ENCODE measurements around the gene TAT.

TAT gene

DNA sequence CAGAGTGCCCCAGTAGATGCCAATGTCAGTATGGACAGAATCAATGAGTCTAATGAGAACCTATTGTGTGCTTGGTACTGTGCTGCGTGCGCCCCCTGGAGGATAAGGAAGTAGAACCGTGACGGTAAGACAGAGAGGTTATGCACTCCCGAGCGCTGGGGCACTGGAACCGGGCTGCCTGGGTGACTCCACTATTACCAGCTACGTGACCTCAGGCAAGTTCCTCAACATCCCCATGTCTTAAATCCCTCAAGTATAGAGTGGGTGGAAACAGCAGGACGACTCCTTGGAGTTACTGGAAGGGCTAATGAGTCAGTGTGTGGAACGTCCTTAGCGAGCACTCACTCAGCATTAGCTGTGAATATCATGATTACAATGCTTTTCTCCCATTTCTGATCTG, 34.5 kb downstream of the TAT start:
- peak; percentile 15 for DNase-seq (ENCODE audit: low spot score)

DNA sequence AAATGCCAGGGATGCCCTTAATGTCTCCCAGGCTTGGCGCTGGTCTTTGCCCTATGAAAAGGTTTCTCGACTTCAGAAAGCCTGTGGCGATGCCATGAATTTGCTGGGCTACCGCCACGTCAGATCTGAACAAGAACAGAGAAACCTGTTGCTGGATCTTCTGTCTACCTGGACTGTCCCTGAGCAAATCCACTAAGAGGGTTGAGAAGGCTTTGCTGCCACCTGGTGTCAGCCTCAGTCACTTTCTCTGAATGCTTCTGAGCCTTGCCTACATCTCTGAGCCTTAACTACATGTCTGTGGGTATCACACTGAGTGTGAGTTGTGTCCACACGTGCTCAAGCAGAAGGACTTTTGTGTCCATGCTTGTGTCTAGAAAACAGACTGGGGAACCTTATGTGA, 39.2 kb downstream of the TAT start:
- DNase-seq (ENCODE audit: low spot score), result peak; percentile 25

DNA sequence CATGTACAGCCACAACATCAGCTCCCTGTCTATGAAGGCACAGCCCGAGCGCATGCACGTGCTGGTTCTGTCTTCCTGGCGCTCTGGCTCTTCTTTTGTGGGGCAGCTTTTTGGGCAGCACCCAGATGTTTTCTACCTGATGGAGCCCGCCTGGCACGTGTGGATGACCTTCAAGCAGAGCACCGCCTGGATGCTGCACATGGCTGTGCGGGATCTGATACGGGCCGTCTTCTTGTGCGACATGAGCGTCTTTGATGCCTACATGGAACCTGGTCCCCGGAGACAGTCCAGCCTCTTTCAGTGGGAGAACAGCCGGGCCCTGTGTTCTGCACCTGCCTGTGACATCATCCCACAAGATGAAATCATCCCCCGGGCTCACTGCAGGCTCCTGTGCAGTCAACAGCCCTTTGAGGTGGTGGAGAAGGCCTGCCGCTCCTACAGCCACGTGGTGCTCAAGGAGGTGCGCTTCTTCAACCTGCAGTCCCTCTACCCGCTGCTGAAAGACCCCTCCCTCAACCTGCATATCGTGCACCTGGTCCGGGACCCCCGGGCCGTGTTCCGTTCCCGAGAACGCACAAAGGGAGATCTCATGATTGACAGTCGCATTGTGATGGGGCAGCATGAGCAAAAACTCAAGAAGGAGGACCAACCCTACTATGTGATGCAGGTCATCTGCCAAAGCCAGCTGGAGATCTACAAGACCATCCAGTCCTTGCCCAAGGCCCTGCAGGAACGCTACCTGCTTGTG, 40.0 kb downstream of the TAT start:
- DNase-seq (ENCODE audit: low spot score), result no peak

DNA sequence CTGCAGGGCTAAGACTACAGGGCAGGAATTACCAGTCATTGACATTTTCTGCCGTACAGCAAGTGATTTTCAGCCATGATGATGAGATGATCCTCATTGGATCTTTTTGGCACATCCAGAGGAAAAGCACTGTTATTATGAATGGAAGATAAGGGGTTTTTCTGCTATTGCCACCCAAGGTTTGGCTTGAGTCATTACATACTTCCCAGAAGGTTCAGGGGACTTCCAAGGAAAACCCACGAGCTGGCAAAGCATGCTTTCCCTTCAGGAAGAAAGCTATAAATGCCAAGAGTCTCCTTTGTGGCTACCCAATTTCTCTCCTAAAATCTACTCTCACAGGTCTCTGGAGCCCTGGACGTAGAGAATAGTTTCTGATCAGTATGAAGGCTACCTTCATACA, 44.5 kb downstream of the TAT start:
- DNase-seq (ENCODE audit: low spot score), result no peak

DNA sequence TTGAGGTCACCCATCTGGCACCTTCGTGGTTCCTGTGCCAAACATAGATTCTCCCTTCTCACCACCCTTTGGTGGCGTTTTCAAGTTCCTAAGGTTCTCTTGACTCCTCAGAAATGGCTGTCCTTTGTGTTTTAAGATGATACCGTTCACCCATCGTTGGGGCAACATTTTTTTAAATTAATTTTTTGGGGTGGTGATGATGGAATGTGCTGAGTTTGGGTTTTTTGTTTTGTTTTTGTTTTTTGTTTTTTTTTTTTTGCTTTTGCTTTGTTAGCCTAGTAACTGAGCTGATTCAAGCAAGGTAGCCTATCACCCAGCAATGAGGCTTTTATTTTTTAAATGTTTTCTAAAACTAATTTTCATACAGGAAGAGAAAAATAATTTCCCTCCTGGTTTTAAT, 48.0 kb downstream of the TAT start:
- no peak for DNase-seq (ENCODE audit: low spot score)

DNA sequence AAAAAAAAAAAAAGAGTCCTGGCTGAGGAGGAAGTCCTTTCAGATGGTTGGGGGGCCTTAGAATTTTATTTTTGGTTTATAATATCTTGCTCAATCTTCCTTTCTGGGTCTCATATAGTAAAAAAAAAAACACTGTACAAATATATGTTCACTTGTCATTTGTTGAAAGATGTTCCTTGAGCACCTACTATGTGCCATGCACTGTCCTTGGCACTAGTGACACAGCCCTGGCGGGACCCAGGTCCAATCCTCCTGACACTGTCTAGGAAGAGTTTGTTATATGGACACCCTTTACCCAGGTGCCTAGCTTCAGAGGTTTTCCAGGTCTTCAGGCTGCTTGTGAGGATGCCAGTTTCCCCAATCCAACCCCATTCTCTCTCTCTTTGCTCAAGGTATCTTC, 48.6 kb downstream of the TAT start:
- DNase-seq (ENCODE audit: low spot score), result no peak

DNA sequence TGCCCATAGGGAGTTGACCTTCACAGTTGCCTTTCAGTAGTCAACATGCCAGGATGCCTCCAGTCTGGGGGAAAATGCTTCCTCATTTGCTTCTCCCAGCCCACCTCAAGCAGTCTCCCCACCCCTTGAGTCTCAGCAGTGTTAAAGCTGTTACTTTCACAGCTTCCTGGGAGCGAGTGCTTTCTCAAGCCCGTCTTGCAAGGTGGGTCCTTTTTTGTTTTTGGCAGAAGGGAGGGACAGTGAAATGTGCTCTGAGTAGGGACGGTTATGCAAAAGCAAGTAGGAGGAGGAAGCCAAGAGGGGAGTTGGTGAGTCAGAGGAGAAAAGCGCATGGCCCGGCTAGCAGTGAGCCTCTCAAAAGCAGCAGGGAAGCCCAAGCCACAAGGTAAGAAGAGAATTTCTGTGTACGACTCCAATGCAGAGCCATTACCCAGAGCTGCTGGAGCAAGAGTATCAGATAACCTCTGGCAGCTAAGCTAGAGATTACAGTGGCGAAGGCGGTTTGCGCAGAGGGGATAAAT, 50.7 kb downstream of the TAT start, which contains the start of gene CHST4:
Gene CHST4, plus strand, starts transcription at position 316 of the 521 bp plus-strand sequence. CDS start 10,252 bp downstream, outside the sequence.
- DNase-seq (ENCODE audit: low spot score), result no peak

DNA sequence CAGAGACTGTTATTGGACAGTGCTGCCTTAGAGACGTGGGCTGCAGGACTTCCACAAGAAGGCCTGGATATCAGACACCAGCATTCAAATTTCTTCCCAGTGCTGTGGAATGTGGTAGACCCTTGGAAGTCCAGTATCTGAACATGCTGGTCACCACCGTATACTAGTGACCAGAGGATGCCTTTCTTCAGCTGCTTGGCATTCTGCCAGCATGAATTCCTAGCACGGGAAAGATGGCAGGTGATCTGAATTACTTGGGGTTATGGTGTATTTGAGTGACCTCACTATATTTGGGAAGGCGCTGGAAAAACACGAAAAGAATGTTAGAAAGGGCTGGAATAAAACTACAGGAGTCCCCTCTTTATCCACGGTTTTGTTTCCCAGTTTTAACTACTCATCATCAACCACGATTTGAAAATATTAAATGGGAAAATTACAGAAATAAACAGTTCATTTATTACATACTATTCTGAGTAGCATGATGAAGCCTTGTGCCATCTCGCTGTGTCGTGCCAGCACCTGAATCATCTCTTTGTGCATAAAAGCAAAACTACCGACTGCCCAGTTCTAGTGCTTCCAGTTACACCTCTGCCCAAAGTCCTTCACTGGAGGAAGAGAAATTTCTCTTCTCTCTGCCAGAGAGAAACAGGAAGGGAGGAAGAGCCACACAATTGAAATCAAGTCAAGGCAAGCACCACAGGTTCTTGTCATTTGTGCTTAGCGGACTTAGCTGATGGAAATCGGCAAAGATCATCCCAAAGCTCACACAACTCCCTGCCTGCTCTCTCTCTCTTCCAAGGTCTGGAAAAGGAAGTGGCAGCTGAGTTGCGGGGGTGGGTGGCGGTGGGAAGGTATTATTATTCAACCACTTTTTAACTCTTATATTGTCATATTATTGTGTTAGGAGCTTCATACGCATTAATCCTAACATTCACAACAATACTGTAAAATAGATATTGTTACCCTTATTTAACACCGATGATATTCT, 52.0 kb downstream of the TAT start:
- DNase-seq (ENCODE audit: low spot score), result no peak

DNA sequence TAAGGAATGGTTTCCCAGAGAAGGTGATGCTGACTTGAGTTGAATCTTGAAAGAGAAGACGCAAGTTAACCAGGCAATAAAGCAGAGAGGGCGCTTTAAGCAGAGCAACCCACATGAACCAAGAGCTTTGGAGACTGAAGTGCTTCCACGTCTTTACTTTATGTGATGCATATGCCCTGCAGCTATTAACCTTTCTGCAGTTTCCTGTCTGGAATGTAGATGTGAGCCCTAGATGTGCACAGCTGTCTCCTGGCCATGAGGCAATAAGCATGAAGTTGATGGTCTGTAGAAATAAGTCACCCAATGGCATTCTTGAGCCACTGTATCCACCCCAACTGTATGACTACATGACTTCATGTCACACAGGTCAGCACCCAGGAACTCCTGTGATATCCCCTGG, 56.3 kb downstream of the TAT start:
- DNase-seq (ENCODE audit: low spot score), result no peak

Small RNA genes within 50 kb of the gene (small RNA-seq; reads per million reads assigned to genes)
- gene RNU6-1061P, result 0 reads per million in 2 experiments

Measured in SK-N-DZ (cell line).